Liver (tissue), 9 donors: ENCODE data around the gene SHMT2. TPM values are rescaled to one million over a fixed set of nuclear protein-coding genes. Genes with fewer than 3 reads are reported as not detected.

Source experiments
- DNase-seq: peaks from one replicate; pipeline ENCODE4 v3.0.0-alpha.2; 2017; ENCODE audit warnings: low spot score
- H3K27ac ChIP-seq, 2 donors: one replicate each; pipeline ENCODE4 v1.7.0; 2013; ENCODE audit warnings: inconsistent platforms in 2 of 2, low read length in 2 of 2, control low read depth in 1 of 2, low read depth in 1 of 2, mild to moderate bottlenecking in 1 of 2
- H3K27me3 ChIP-seq, 4 donors: one replicate each; pipeline versions ENCODE4 v1.6.1 to v1.7.0; 2013; ENCODE audit warnings: low read length in 3 of 4, inconsistent platforms in 1 of 4, mild to moderate bottlenecking in 1 of 4, moderate library complexity in 1 of 4; ENCODE audit not compliant: control insufficient read depth in 4 of 4, insufficient read depth in 4 of 4
- H3K36me3 ChIP-seq, 4 donors: one replicate each; pipeline versions ENCODE4 v1.6.1 to v1.7.0; 2013; ENCODE audit warnings: low read length in 3 of 4, mild to moderate bottlenecking in 3 of 4, low read depth in 1 of 4, moderate library complexity in 1 of 4; ENCODE audit not compliant: control insufficient read depth in 4 of 4, insufficient read depth in 3 of 4
- H3K4me1 ChIP-seq, 4 donors: one replicate each; pipeline versions ENCODE4 v1.6.1 to v1.7.0; 2013; ENCODE audit warnings: low read length in 3 of 4, mild to moderate bottlenecking in 3 of 4, moderate library complexity in 1 of 4; ENCODE audit not compliant: control insufficient read depth in 4 of 4, insufficient read depth in 4 of 4
- H3K4me3 ChIP-seq, 3 donors: one replicate each; pipeline versions ENCODE4 v1.6.1 to v1.7.0; 2013; ENCODE audit warnings: low read length in 3 of 3, control low read depth in 1 of 3, low read depth in 1 of 3, mild to moderate bottlenecking in 1 of 3
- H3K9ac ChIP-seq, 2 donors: one replicate each; pipeline ENCODE4 v1.7.0; 2013; ENCODE audit warnings: low read length in 2 of 2, mild to moderate bottlenecking in 2 of 2, moderate library complexity in 2 of 2, control low read depth in 1 of 2, low read depth in 1 of 2
- H3K9me3 ChIP-seq, 4 donors: one replicate each; pipeline versions ENCODE4 v1.6.1 to v1.7.0; 2013; ENCODE audit warnings: low read length in 3 of 4; ENCODE audit not compliant: control insufficient read depth in 4 of 4
- ATF3 ChIP-seq: IDR thresholded peaks from 2 replicates; pipeline ENCODE4 v1.6.1; 2016; ENCODE audit warnings: antibody characterized with exemption
- EGR1 ChIP-seq, 2 donors: IDR thresholded peaks; 2 replicates each; pipeline ENCODE4 v1.6.1; 2016 to 2018; ENCODE audit warnings: antibody characterized with exemption in 2 of 2, low read depth in 2 of 2
- FOXA1 ChIP-seq: IDR thresholded peaks from 2 replicates; pipeline ENCODE4 v1.6.1; 2016; ENCODE audit warnings: antibody characterized with exemption
- FOXA2 ChIP-seq: IDR thresholded peaks from 2 replicates; pipeline ENCODE4 v1.6.1; 2016; ENCODE audit warnings: antibody characterized with exemption
- GABPA ChIP-seq, 2 donors: IDR thresholded peaks in 1 of 2; conservative IDR thresholded peaks in 1 of 2; 2 replicates each; pipeline ENCODE4 v1.6.1; 2016; ENCODE audit warnings: antibody characterized with exemption in 2 of 2, mild to moderate bottlenecking in 1 of 2, moderate library complexity in 1 of 2
- HNF4G ChIP-seq: IDR thresholded peaks from 2 replicates; pipeline ENCODE4 v1.6.1; 2016; ENCODE audit warnings: antibody characterized with exemption
- JUND ChIP-seq, 2 donors: IDR thresholded peaks; 2 replicates each; pipeline ENCODE4 v1.6.1; 2016; ENCODE audit warnings: antibody characterized with exemption in 2 of 2
- MAX ChIP-seq: IDR thresholded peaks from 2 replicates; pipeline ENCODE4 v1.6.1; 2016; ENCODE audit warnings: antibody characterized with exemption
- NR2F2 ChIP-seq: IDR thresholded peaks from 2 replicates; pipeline ENCODE4 v1.6.1; 2016; ENCODE audit warnings: antibody characterized with exemption
- RAD21 ChIP-seq, 2 donors: IDR thresholded peaks; 2 replicates each; pipeline ENCODE4 v1.6.1; 2016; ENCODE audit warnings: antibody characterized with exemption in 2 of 2, mild to moderate bottlenecking in 2 of 2
- RXRA ChIP-seq, 2 donors: IDR thresholded peaks; 2 replicates each; pipeline ENCODE4 v1.6.1; 2017 to 2018; ENCODE audit warnings: antibody characterized with exemption in 2 of 2, mild to moderate bottlenecking in 1 of 2
- SP1 ChIP-seq: IDR thresholded peaks from 2 replicates; pipeline ENCODE4 v1.6.1; 2018; ENCODE audit warnings: antibody characterized with exemption, mild to moderate bottlenecking
- TAF1 ChIP-seq: conservative IDR thresholded peaks from 2 replicates; pipeline ENCODE4 v1.6.1; 2016; ENCODE audit warnings: antibody characterized with exemption, mild to moderate bottlenecking
- YY1 ChIP-seq: IDR thresholded peaks from 2 replicates; pipeline ENCODE4 v1.6.1; 2016; ENCODE audit warnings: antibody characterized with exemption, mild to moderate bottlenecking
- WGBS: extraction: QIAGEN DNeasy Blood & Tissue Kit; methylation state at CpG from one replicate; pipeline ENCODE4 v1.1.7; 2013; 5-methylcytosine and 5-hydroxymethylcytosine counted together
- polyA plus RNA-seq, 2 donors: library from polyadenylated mRNA; stranded (reverse) in 1 of 2; unstranded in 1 of 2; fragments of 200-250 nt in 1 of 2; fragments of >200 nt in 1 of 2; fragmentation: Nextera tagmentation in 1 of 2; extraction: Ambion mirVana in 1 of 2; gene quantifications; one replicate each; pipeline versions ENCODE4 v1.2.1 to v1.2.3, GENCODE V29; 2013 to 2015
- total RNA-seq, 2 donors: library from RNA; depleted of rRNA; stranded (reverse); fragments of >200 nt; gene quantifications; one replicate each; pipeline ENCODE4 v1.2.3, GENCODE V29; 2014
- TF ChIP-seq, protein P1 (sequence below): IDR thresholded peaks from 2 replicates; pipeline ENCODE4 v1.6.1; 2016; ENCODE audit warnings: antibody characterized with exemption, mild to moderate bottlenecking
- TF ChIP-seq, protein P2 (sequence below): fragments of 150-350 bp; IDR thresholded peaks from 2 replicates; pipeline ENCODE4 v1.5.1; 2017; ENCODE audit warnings: improper control_type of control experiment, low read depth, low read length; ENCODE audit not compliant: missing input control
- donor health status: healthy.
- donor health status: healthy.
- donor health status: healthy.
- donor health status: healthy.
- donor health status: healthy.

Gene SHMT2
- total and polyA plus RNA-seq, 4 donors: 66.7 to 276 (median 179) TPM

- WGBS: 94% methylated on average over 3 of the region's 3 CpGs
- no peak for DNase-seq
- TF ChIP-seq FOXA1: no peak
- no peak for TF ChIP-seq FOXA2
- TF ChIP-seq GABPA (IDR thresholded peaks at IDR 0.05 in 1 of 2, conservative IDR thresholded peaks at IDR 0.05 in 1 of 2): no peak
- TF ChIP-seq MAX: no peak
- TF ChIP-seq YY1: no peak
- no peak for TF ChIP-seq JUND (IDR thresholded peaks at IDR 0.05)
- TF ChIP-seq, protein P1, sequence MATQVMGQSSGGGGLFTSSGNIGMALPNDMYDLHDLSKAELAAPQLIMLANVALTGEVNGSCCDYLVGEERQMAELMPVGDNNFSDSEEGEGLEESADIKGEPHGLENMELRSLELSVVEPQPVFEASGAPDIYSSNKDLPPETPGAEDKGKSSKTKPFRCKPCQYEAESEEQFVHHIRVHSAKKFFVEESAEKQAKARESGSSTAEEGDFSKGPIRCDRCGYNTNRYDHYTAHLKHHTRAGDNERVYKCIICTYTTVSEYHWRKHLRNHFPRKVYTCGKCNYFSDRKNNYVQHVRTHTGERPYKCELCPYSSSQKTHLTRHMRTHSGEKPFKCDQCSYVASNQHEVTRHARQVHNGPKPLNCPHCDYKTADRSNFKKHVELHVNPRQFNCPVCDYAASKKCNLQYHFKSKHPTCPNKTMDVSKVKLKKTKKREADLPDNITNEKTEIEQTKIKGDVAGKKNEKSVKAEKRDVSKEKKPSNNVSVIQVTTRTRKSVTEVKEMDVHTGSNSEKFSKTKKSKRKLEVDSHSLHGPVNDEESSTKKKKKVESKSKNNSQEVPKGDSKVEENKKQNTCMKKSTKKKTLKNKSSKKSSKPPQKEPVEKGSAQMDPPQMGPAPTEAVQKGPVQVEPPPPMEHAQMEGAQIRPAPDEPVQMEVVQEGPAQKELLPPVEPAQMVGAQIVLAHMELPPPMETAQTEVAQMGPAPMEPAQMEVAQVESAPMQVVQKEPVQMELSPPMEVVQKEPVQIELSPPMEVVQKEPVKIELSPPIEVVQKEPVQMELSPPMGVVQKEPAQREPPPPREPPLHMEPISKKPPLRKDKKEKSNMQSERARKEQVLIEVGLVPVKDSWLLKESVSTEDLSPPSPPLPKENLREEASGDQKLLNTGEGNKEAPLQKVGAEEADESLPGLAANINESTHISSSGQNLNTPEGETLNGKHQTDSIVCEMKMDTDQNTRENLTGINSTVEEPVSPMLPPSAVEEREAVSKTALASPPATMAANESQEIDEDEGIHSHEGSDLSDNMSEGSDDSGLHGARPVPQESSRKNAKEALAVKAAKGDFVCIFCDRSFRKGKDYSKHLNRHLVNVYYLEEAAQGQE: no peak
- no peak for TF ChIP-seq HNF4G
- TF ChIP-seq RAD21 (IDR thresholded peaks at IDR 0.05): no peak
- Histone ChIP-seq H3K4me1 (no peaks in the 10 kb centered on the region), H3K27me3 (no peaks in the 10 kb centered on the region), H3K27ac (no peak overlapping the region), H3K36me3 (peaks cover 0 to 10% (median 4%) of the 10 kb centered on the region in 4 donors), H3K9ac (no peak overlapping the region), H3K4me3 (no peak overlapping the region), H3K9me3 (no peaks in the 10 kb centered on the region)
These were observed 21.0 kb downstream of the SHMT2 start for GRCh38 chr12:57250541-57250940.

GRCh38 chr12:57250956-57251355 is 21.4 kb downstream of the SHMT2 start, which contains the start of gene STAC3:
Gene STAC3, minus strand, starts transcription at chr12:57251187. Its CDS starts 1,551 bp downstream, at chr12:57249636.
- no peaks in the 10 kb centered on the region for H3K4me1 ChIP-seq
- TF ChIP-seq ATF3 (no peak), FOXA1 (no peak), MAX (no peak), RXRA (IDR thresholded peaks at IDR 0.05) (no peak), RAD21 (IDR thresholded peaks at IDR 0.05) (no peak), GABPA (IDR thresholded peaks at IDR 0.05 in 1 of 2, conservative IDR thresholded peaks at IDR 0.05 in 1 of 2) (no peak), HNF4G (no peak), YY1 (no peak), TAF1 (no peak), SP1 (no peak), EGR1 (IDR thresholded peaks at IDR 0.05; ENCODE audit: low read depth in 2 of 2) (no peak), NR2F2 (no peak)
- TF ChIP-seq, protein P1: no peak
- TF ChIP-seq, protein P2, sequence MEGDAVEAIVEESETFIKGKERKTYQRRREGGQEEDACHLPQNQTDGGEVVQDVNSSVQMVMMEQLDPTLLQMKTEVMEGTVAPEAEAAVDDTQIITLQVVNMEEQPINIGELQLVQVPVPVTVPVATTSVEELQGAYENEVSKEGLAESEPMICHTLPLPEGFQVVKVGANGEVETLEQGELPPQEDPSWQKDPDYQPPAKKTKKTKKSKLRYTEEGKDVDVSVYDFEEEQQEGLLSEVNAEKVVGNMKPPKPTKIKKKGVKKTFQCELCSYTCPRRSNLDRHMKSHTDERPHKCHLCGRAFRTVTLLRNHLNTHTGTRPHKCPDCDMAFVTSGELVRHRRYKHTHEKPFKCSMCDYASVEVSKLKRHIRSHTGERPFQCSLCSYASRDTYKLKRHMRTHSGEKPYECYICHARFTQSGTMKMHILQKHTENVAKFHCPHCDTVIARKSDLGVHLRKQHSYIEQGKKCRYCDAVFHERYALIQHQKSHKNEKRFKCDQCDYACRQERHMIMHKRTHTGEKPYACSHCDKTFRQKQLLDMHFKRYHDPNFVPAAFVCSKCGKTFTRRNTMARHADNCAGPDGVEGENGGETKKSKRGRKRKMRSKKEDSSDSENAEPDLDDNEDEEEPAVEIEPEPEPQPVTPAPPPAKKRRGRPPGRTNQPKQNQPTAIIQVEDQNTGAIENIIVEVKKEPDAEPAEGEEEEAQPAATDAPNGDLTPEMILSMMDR: no peak
- 89% methylated on average over 7 of the region's 7 CpGs for WGBS
- H3K4me3 ChIP-seq: no peak within 1 kb of the TSS
- H3K27ac ChIP-seq: no peak within 1 kb of the TSS
- H3K9ac ChIP-seq: no peak within 1 kb of the TSS
- no peak for DNase-seq
- H3K9me3 ChIP-seq: no peaks in the 10 kb centered on the region
- no peaks in the 10 kb centered on the region for H3K27me3 ChIP-seq
- peaks cover 2 to 14% (median 7%) of the 10 kb centered on the region in 4 donors for H3K36me3 ChIP-seq
